Measurements from ENCODE around the gene HOGA1. TPM values are rescaled to one million over a fixed set of nuclear protein-coding genes. Genes with fewer than 3 reads are reported as not detected.

The HOGA1 gene
- total and polyA plus RNA-seq, 2 donors (not counting 3 experiments of a cell fraction or from before 2014, with no cell fraction given) = 0.44 to 0.91 TPM

GRCh38 chr10:97627731-97628130 is 43.5 kb downstream of the HOGA1 start:
- no peak for DNase-seq (ENCODE audit: low read depth, low spot score)
- no TSS peak for BruUV-seq (replicated peaks)
- no peaks in the 10 kb centered on the region for H3K27me3 ChIP-seq (ENCODE audit: control insufficient read depth in 2 of 2, insufficient read depth in 2 of 2, low read length in 2 of 2)
- H3K4me3 ChIP-seq (replicated peaks in 1 of 3; ENCODE audit: insufficient read depth in 1 of 3, low read depth in 1 of 3, low read length in 3 of 3) = no peak overlapping the region
- no peak overlapping the region for H3K27ac ChIP-seq (ENCODE audit: insufficient read depth, low read depth, low read length)
- dilution Hi-C loops (cut with MboI; ENCODE audit: extremely low pct_ligation_motif_present, low sequenced_read_pairs) (no loop called here), intact Hi-C loops (cut with micrococcal nuclease) (no loop called here)
- H3K9me1 ChIP-seq (replicated peaks; ENCODE audit: control insufficient read depth, extremely low read depth, insufficient read depth, low read length) = no peaks in the 10 kb centered on the region
- no peak overlapping the region for H2AFZ ChIP-seq (ENCODE audit: low read depth, low read length)
- peaks cover 3% of the 10 kb centered on the region for H3K4me1 ChIP-seq (ENCODE audit: control insufficient read depth, extremely low read depth, insufficient read depth, low read length)
- POLR2A ChIA-PET = no interaction called here
- CTCF ChIA-PET = interaction anchor here (0.7 to 1.4 kb wide), 2 partner anchors 21 to 56 kb away, joined by 3 to 5 read pairs; partner anchors contain the start of gene ANKRD2
- TF ChIP-seq FOS (IDR thresholded peaks at IDR 0.05; ENCODE audit: borderline replicate concordance, insufficient read depth, low read length) = no peak
- no peak for TF ChIP-seq GATA2 (IDR thresholded peaks at IDR 0.05; ENCODE audit: insufficient read depth, insufficient read length, low read depth, low read length)
- TF ChIP-seq MYC (IDR thresholded peaks at IDR 0.05; ENCODE audit: low read depth, low read length) = no peak
- TF ChIP-seq, protein P1, sequence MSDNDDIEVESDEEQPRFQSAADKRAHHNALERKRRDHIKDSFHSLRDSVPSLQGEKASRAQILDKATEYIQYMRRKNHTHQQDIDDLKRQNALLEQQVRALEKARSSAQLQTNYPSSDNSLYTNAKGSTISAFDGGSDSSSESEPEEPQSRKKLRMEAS (IDR thresholded peaks at IDR 0.05; ENCODE audit: insufficient read depth, insufficient read length) = no peak
- TF ChIP-seq, protein P2, sequence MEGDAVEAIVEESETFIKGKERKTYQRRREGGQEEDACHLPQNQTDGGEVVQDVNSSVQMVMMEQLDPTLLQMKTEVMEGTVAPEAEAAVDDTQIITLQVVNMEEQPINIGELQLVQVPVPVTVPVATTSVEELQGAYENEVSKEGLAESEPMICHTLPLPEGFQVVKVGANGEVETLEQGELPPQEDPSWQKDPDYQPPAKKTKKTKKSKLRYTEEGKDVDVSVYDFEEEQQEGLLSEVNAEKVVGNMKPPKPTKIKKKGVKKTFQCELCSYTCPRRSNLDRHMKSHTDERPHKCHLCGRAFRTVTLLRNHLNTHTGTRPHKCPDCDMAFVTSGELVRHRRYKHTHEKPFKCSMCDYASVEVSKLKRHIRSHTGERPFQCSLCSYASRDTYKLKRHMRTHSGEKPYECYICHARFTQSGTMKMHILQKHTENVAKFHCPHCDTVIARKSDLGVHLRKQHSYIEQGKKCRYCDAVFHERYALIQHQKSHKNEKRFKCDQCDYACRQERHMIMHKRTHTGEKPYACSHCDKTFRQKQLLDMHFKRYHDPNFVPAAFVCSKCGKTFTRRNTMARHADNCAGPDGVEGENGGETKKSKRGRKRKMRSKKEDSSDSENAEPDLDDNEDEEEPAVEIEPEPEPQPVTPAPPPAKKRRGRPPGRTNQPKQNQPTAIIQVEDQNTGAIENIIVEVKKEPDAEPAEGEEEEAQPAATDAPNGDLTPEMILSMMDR (IDR thresholded peaks at IDR 0.05; ENCODE audit: extremely low read depth in 1 of 2, insufficient read depth in 1 of 2, low read depth in 1 of 2, low read length in 2 of 2) = no peak
- no peak for TF ChIP-seq POLR2A (IDR thresholded peaks at IDR 0.05; ENCODE audit: low read depth, low read length)
- TF ChIP-seq JUN (IDR thresholded peaks at IDR 0.05; ENCODE audit: borderline replicate concordance, insufficient read depth, insufficient read length, low read depth) = no peak
- TF ChIP-seq EZH2 (IDR thresholded peaks at IDR 0.05; ENCODE audit: borderline replicate concordance, low read depth, low read length, severe bottlenecking) = no peak
- TF ChIP-seq POLR2AphosphoS5 (IDR thresholded peaks at IDR 0.05; ENCODE audit: insufficient read depth, low read depth, low read length) = no peak
- no peaks in the 10 kb centered on the region for H3K36me3 ChIP-seq (ENCODE audit: control insufficient read depth in 2 of 2, extremely low read depth in 1 of 2, insufficient read depth in 2 of 2, low read length in 2 of 2)
- no peaks in the 10 kb centered on the region for H3K9me3 ChIP-seq (replicated peaks; ENCODE audit: control insufficient read depth, insufficient read depth, low read length)
- H3K79me2 ChIP-seq (ENCODE audit: control insufficient read depth, insufficient read depth, low read length) = no peaks in the 10 kb centered on the region
- no peaks in the 10 kb centered on the region for H4K20me1 ChIP-seq (replicated peaks; ENCODE audit: control insufficient read depth, extremely low read depth, insufficient read depth, low read length)
- no peak overlapping the region for H3K4me2 ChIP-seq (ENCODE audit: insufficient read depth, low read length)
- FAIRE-seq = no peak
- no peak overlapping the region for H3K9ac ChIP-seq (replicated peaks; ENCODE audit: extremely low read depth, insufficient read depth, low read length)
